ENCODE data around the gene GGTA1.
"Not testable (repeated sequence)": the region's sequence is repeated elsewhere in the genome, so short reads cannot be mapped to it uniquely, and the experiment has no call there.

Gene GGTA1

DNA sequence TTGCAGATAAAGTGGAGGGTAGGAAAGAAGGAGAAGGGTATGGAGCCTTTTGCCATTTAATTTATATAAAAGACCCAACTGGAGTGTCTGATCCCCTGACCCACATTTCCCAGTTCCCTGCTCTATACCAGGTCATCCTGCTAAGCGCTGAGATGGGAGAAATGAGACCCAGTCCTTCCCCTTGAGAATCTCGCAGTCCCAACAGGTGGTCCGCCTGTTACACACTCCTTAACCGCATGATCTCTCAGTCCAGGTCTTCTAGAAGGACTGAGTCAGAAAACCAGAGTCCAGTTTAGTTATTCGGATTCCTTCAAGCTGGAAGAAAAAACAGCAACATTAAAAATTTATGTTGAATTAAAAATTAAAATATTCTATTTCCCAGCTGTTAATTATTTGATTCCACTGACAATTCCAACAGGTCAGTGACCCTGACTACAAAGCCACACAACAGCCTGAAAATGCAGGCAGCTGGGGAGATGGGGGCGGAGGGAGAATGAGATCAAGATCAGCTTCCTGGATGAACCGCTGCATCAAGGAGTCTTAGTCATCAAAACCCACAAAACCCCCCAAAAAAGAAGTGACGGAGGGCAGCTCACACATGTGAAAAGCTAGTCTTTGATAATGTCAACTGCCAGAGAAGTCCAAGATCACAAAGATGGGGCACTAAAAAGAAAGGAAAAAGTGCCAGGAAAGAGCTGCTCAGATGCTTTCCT lies 44.0 kb downstream of the GGTA1 start:
- no peak for DNase-seq

DNA sequence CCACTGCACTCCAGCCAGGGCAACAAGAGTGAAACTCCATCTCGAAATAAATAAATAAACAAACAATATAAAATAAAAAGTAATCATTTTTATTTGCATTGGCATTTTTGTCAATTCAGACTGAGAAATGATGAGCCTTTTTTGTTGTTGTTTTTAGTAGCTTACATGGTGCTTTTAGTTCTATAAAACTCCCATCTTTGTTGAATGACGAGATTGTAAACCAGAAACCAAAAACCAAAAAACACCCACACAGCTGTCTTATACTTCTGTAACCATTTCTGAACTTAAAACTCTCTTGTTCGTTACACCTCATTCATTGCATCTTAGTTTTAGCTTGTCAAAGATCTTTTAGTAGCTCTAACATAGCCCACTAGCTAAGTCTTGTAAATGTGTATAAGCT lies 44.7 kb downstream of the GGTA1 start:
- no peak for DNase-seq

DNA sequence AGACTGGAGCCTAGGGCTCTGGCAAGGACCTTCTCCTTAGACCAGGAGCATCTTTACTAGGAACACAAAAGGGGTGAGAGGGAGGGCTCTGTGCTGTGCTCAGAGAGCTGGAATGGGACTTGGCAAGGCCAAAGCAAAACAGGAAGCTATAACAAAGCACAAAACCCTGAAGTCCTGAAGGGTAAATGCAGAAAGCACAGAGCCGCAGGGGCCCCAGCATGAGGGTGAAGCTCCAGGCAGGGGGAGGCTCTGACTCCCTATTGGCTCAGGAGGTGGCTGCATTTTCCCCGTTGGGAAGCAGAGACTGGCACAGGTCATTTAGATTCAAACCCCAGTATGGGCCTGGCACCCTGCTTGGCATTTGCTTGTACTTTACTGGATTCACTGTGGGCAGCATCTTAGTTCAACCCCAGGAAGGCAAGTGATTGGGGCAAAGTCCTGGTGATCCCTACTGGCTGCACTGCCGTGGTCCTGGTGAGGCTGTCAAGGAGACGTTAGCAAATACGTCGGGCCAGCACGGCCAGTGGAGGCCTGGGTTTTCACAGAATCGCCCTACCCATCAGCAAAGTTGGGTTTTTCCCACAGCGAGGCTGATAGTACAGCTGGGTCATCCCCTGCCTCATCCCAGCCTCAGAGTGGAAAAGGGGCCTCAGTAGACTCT lies 46.3 kb downstream of the GGTA1 start:
- DNase-seq: no peak

DNA sequence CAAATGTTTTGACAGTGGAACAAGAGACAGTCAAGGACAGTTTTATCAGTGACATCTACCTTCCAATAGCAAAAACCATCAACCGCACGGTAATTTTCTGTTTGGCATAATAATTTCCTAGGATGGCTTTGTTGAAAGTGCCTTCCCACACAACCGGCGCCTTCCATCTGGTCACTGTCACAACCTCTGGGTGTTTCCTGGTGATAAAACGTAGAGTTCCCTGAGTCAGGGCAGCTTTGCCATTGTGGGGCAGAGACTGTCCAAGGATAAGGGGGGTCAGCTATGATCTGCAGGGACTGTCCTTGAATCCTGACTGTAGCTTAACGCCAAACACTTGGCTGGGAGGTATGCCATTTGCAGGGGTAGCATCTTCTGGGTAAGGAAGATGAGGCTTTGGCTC lies 47.6 kb downstream of the GGTA1 start:
- no peak for DNase-seq

DNA sequence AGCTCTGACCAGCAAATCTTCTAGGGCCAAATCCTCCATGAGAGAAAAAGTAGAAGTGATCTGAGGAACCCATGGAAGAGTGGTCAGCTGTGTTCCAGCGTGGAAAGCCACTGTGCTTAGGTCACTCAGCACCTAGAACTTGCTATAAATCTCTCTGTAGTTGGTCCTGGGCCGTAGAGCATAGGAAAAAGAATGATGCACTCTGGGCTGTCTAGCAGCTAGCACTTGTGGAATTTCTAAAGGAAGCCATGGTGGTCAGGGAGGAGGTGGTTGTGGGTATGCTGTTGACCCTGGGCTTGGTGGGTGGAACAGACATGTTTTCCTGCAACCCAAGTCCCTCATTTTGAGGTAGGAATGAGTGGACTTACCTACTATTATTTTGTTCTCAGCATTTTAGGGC lies 48.1 kb downstream of the GGTA1 start:
- DNase-seq: no peak

DNA sequence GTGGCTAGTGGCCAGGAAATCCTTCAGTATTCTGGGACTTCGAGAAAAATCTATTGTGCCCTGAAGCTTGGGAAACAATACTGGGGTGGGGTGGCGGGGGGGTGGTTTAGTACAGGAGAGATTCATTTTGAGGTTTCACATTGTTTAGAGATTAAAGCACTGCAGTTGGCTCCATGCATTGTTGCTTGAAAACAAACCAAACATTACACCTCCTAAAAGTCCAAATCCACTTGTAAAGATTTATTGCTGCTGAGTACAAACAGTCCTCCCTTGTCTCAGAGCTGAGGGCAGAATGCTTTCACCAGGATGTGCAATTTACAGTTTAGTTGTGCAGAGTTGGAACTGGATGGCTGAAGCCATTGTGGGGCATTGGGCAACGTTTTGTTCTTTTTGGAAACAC lies 49.4 kb downstream of the GGTA1 start:
- no peak for DNase-seq

DNA sequence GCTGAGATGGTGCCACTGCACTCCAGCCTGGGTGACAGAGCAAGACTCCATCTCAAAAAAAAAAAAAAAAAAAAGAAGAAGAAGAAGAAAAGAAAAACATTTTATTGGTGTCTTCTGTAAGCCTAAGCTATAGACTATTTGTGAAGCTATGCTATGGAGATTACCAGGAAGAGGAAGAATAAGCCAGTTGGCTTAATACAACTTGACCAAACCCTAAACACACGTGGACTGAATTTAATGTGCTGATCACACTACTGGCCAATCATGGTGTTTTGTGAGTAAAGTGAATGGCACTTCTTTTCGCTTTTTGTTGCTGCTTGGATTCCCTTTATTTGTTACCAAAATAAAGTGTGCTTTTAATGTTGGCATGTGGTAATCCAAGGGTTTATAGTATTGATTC lies 49.9 kb downstream of the GGTA1 start:
- DNase-seq: no peak

DNA sequence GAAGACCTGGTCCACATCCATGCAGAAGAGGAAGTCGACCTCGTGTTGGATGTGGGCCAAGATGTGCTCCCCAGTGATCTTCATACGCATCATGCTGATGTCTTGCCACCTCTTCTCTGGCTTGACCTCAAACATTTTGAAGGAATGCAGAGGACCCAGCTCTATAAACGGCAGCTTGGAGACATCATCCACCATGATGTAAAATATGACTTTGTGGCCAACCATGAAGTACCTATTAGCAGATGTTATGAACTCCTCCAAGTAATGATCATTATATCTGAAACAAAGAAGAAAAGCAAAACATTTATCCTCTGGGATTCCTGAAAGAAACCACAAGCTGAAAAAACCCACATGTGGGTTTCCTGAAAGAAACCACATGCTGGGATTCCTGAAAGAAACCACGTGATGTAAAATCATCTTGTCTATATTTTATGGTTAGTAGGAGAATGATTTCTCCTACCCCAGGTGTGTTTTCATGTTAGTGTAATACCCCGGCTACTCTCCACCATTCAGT lies 52.3 kb downstream of the GGTA1 start:
- no peak for DNase-seq

DNA sequence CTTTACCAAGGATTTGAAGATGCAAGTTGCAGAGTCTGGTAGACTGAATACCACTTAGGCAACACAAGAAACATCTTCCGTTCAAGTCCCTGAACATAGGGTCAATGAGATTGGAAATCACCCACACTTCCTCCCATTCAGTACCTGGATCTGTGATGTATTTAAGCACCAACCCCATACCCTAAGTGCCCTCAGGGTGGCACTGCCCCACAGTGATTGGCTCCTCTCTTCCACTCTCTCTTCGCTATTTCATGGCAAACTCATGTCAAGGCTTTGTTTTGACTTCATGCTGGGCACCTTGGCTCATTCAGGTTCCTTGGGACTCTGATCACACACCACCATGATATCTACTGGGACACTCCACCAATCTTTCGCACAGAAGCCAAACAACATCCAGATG lies 53.7 kb downstream of the GGTA1 start:
- no peak for DNase-seq

DNA sequence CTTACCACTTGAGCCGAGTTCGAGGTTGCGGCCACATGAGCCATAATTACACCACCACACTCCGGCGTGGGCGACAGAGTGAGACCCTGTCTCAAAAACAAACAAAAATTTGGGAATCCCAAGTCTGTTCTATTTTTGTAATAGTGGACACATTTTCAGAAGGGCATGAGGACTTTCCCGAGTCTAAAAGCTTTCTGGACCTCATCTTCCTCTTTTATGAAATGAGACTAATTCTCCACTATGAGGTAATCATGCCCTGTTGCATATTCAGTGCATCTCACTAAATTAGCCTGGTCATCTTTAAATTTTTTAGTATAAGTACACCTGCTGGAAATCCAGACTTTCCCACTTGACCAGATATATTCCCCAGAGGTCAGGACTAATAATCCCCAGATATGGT lies 55.7 kb downstream of the GGTA1 start:
- no peak for DNase-seq

DNA sequence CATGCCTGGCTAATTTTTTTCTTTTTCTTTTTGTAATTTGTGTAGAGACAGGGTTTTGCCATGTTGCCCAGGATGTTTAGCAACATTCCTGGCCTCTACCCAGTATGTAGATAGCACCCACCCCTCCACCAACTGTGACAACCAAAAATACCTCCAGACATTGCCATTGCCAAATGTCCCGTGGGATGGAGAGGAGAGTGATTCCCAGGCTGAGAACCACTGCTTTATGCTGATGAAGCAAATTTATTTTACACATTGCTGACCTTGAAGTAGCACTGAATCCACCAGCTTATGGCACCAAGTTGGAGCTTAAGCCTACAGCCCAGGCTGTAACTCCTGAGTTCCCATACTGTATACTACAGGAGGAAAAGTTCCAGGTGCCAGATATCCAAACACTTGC lies 58.5 kb downstream of the GGTA1 start:
- DNase-seq: no peak

DNA sequence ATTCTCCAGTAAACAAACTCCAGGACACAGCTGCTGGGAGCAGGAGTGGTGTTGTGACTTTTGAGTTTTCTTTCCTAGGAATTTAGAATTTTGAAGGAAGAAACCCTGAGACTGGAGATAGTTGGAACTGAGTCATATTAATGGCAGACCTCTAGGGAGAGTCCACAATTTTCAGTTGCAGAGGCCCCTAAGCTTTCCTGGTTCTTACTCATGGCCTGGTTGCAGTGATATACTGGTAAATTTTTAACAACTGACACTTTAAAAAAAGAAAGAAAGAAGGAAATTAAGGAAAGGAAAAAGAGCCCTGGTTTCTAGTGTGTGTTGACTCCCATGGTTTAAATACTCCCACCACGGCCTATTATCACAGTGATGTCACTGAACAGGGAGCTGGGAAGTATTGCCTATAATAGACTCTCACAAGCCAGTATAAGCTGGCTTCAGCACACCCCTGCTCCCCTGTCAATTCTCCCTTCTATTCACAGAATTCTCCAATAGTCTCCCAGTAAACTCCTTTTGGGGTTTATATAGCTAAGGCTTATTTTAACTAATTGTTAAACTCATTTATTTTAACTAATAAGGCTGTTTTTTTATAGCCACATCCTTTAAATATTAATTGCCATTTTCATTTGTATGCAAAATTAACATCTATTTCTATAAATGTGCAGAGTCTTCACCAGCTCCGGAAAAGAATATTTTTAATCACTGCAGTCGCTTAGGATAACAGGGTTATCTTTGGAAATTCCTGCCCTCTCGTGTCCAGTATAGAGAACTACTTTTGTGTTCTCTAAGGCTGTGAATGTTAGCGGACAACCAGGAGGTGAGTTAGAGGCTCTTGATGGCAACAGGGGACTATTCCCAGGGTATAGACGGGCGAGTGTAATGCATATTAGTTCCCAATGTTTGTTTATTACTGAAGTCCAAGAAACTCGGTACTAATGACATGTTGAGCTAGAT lies 59.7 kb downstream of the GGTA1 start:
- no peak for DNase-seq

DNA sequence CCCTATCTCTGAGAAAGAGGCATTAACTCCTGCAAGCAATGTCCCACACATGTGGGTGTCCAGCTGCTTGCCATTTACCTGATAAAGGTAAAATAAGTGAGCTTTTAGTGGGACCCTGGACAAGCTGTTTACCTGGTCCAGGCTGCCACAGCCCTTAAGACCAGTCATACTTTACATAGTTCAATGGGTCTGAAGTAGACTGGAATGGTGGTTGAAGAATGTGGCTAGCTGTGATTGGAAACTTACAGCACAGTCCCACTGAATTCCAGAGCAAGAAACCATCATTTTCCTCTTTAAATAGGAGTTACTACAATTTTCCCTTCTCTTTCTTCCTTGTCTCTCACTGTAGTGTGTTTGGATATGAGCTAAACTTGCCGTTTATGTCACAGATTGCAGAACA lies 60.6 kb downstream of the GGTA1 start:
- DNase-seq: no peak

DNA sequence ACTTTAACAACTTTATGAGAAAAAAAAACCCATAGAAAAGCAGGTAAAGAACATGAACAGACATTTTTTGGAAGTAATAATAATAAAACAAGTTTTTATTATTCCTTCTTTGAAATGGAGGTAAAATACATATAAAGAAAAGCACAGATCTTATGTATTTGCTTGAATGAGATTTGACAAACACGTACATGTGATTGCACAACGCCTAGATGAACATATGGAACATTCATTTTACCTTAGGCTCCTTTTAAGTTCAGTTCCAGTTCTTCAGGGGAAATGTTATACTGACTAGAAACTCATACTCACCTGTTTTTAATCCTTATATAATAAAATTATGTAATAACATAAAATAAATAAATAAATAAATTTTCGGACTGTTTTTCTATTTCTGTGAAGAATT lies 61.8 kb downstream of the GGTA1 start:
- no peak for DNase-seq

DNA sequence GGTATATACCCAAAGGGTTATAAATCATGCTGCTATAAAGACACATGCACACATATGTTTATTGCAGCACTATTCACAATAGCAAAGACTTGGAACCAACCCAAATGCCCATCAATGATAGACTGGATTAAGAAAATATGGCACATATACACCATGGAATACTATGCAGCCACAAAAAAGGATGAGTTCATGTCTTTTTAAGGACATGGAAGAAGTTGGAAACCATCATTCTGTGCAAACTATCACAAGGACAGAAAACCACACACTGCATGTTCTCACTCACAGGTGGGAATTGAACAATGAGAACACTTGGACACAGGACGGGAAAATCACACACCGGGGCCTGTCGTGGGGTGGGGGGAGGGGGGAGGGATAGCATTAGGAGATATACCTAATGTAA lies 62.6 kb downstream of the GGTA1 start:
- not testable (repeated sequence) for DNase-seq

DNA sequence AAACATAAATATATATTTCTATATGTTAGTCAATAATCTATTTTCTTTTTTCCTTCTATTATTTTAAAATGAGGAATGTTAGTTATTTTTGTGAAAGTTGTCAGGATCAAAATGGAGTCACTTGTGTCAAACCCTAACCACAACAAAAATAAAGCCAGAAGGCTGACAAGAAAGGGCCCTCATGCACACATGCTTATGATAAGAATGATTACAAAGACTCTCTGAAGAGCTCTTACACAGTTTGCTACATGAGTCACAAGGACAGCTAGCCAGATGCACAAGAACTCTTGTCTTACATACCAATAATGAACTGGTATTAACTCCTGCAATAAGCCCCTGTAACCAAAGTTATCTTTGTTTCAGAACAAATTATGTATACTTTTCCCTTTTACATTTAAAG lies 64.7 kb downstream of the GGTA1 start:
- no peak for DNase-seq

DNA sequence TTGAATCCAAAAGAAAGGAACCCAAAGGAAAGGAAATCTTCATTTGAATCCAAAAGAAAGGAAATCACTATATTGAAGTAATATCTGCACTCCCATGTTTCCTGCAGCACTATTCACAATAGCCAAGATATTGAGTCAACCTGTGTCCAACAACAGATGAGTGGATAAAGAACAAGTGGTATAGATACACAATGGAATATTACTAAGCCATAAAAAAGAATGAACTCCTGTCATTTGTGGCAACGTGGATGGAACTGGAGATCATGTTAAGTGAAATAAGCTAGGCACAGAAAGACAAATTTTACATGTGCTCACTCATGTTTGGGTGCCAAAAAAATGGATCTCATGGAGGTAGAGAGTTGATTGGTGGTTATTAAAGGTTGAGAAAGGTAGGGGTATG lies 71.7 kb downstream of the GGTA1 start:
- no peak for DNase-seq

DNA sequence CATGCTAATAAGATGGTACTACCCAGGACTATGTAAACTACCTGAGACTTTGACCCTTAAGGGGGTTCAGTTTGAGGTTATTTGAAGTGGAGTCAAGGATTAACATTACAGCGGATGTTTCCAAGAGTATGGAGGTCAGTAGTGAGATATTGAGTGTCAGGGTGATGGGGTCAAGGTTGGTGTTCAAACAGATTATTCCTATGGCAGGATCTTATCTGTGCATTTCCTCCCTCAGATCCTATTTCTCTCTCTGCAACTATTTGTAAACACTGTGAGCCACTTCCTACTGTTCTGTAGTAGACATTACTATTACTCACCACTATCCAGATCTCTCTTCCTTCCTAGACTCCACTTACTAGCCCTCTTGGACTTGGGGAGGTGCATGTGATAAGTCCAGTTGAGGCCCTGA lies 75.6 kb downstream of the GGTA1 start:
- no peak for DNase-seq

DNA sequence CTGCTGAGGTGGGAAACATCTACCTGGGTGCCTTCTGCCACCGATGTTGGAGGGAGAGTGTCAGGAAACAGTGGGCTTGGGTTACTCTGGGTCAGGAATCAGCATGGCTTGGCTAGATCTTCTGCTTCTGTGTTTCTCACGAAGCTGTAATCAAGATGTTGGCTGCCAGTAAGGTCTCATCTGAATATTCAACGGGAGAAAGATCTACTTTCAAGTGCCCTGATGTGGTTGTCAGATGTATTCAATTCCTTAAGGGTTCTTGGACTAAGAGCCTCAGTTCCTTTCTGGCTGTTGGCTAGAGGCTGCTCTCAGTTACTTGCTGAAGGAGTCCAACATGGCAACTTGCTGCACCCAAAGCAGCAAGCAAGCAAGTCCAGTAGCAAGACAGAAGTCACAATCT lies 87.7 kb downstream of the GGTA1 start:
- DNase-seq: no peak

DNA sequence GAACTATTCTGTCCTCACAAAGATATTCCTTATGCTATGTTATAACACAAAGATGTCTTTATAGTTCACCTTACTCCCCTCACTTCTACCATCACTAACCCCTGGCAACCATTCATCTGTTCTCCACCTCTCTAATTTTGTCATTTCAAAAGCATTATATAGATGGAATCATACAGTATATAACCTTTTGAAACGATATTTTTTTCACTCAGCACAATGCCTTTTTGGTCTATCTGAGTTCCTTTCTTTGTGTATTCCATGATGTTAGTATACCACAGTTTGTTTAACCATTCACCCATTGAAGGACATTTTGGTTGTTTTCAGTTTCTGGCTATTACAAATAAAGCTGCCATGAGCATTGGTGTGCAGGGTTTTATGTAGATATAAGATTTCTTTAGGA lies 93.7 kb downstream of the GGTA1 start:
- DNase-seq: no peak
